Adrenal gland (tissue), 5 donors: ENCODE data around the gene GRHPR.

Source experiments
- CTCF ChIP-seq, 6 experiments: fragments of 450-650 bp in 4 of 6; fragments of 200-600 bp in 2 of 6; sonication (generic) in 1 of 6; IDR thresholded peaks; 1 replicate in 5 of 6; 2 replicates in 1 of 6; pipeline versions ENCODE4 v1.5.1 to v1.8.0; 2016 to 2021; ENCODE audit warnings: antibody characterized with exemption in 6 of 6, mild to moderate bottlenecking in 2 of 6, moderate library complexity in 1 of 6
- POLR2A ChIP-seq, 2 donors: fragments of 450-650 bp; IDR thresholded peaks; one replicate each; pipeline ENCODE4 v1.6.1; 2017; ENCODE audit warnings: antibody characterized with exemption in 2 of 2, mild to moderate bottlenecking in 2 of 2, moderate library complexity in 1 of 2
- donor health status: DM: no; HTN: no; CAD: no.

- TF ChIP-seq CTCF (IDR thresholded peaks at IDR 0.05), result no peak
- no peak for TF ChIP-seq POLR2A (IDR thresholded peaks at IDR 0.05)
Measured at GRCh38 chr9:37437010-37437409, 14.5 kb downstream of the GRHPR start.
